ENCODE data around the gene TPH2. TPM values are rescaled to one million over a fixed set of nuclear protein-coding genes. Genes with fewer than 3 reads are reported as not detected.

Gene TPH2
- total RNA-seq, 4 donors from 2014 or later = not detected

DNA sequence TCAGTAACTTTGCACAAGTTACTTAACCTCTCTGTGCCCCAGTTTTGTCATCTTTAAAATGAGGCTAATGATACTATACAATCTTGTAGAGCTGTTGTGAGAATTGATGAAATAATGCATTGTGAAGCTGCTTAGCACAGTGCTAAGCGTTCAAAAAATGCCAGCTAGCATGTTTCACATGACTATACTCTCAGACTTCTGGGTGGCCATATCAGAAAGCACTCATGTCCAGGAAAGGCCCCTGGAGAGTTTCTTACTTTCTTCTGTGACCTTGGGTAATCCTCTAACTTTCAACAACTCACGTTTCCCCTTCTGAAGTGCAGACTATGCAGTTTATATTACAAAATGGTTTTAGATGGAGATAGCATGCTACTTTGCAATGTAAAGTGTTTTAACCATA is 68.1 kb downstream of the TPH2 start:
- ATAC-seq (ENCODE audit: low FRiP score) (no peak), DNase-seq (ENCODE audit: low spot score) (no peak)
- TF ChIP-seq, protein P1, sequence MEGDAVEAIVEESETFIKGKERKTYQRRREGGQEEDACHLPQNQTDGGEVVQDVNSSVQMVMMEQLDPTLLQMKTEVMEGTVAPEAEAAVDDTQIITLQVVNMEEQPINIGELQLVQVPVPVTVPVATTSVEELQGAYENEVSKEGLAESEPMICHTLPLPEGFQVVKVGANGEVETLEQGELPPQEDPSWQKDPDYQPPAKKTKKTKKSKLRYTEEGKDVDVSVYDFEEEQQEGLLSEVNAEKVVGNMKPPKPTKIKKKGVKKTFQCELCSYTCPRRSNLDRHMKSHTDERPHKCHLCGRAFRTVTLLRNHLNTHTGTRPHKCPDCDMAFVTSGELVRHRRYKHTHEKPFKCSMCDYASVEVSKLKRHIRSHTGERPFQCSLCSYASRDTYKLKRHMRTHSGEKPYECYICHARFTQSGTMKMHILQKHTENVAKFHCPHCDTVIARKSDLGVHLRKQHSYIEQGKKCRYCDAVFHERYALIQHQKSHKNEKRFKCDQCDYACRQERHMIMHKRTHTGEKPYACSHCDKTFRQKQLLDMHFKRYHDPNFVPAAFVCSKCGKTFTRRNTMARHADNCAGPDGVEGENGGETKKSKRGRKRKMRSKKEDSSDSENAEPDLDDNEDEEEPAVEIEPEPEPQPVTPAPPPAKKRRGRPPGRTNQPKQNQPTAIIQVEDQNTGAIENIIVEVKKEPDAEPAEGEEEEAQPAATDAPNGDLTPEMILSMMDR (IDR thresholded peaks at IDR 0.05) = no peak

DNA sequence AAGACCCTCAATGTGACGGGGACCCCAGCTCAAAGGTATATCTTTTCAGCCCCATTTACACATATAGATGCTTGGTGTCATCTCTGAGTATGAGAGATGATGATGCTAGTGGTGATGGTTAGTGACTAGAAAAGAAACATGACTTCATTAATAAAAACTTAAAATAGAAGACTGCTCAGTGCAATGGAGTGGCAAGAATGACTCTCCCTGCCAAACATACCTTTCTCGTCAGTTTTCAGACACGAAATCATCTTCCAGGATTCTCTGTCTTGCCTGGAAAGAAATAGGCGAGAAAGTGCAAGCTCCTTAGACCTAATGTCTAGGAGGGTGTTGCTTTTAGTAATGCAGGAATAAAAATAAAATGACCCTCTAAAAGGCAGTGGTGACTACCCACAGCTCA is 71.7 kb downstream of the TPH2 start:
- no peak for DNase-seq (ENCODE audit: low spot score)
- ATAC-seq (ENCODE audit: low FRiP score) = no peak
- TF ChIP-seq, protein P1 (IDR thresholded peaks at IDR 0.05) = no peak

DNA sequence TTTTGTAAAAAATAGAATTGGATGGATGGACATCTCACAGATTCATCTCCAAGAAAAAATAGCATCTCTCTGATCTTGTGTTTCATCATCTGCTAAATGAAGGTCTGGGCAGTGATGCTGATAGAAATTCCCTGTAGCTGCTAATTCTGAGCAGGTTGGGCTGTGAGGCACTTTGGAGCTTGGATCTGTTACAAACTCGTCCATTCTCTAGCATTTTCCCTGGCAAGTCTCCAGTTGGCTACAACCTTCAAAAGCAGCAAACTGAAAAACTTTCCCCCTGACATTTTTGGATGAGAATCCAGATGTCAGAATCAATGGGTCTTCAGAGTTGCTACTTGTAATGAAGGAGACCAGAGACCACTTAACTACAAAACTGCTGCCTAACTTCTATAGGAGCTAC is 72.7 kb downstream of the TPH2 start:
- DNase-seq (ENCODE audit: low spot score) = no peak
- peak; percentile 13 for ATAC-seq (ENCODE audit: low FRiP score)
- TF ChIP-seq, protein P1 (IDR thresholded peaks at IDR 0.05) = no peak

DNA sequence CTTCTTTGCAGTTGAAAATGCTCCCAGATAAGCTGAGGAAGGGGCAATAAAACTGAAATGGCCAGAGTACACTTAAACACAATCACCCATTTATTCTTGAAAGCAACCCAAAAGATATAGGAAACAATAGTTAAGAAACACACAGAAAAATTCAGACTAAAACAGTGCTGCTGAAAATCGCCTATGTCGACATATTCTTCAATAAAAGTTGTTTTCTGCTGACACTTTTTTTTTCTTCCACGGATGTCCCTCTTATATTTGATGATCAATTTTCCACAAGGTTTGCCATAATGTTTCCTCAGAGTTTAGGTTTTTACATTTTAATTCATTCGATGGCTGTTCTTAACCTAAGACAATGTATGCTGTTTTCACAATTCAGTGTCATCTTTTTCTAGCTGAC is 74.2 kb downstream of the TPH2 start:
- TF ChIP-seq, protein P1 (IDR thresholded peaks at IDR 0.05) = no peak
- DNase-seq (ENCODE audit: low spot score) (no peak), ATAC-seq (ENCODE audit: low FRiP score) (no peak)

DNA sequence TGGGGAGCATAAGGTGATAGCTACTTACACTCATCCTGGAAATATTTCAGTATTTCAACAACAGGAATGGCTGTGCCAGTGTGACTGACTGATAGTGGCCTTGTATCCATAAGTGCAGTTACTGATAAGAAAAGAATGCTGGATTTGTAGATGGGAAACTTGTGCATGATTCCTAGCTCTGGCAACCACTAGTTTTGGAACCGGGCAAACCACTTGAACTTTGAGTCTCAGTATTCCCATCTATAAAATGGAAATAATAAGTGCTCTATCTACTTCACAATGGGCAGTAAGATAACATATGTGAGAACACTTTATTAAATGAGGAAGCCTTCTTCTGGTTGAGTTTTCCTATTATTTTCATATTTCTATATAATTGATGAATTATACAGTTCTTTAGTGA is 77.2 kb downstream of the TPH2 start:
- DNase-seq (ENCODE audit: low spot score) (no peak), ATAC-seq (ENCODE audit: low FRiP score) (no peak)
- TF ChIP-seq, protein P1 (IDR thresholded peaks at IDR 0.05) = no peak

DNA sequence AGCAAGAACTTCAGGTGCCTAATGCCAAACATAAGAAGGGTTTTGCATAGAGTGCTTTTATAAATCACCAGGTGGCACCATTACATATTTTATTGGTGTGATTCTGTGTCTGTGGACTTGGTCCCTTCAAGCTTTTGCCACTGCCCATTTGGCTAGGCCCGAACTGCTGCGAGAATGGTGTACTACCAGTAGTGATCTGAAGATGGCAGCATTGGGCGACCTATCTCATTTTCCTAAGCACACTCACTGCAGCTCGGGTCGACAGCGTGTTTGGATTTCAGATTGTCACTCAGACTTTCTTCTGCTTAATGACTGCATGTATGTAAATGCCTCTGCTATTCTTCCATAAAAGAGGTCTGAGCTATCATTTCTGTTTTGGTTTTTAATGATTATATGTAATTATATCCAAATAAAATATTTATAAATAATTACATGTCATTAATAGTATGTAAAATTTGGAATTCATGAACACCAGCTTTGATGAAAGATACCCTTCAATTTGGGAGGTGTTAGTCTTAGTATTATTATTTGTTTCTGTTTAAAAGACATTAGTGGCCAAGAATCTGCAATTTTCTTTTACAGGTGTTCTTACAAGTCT is 78.5 kb downstream of the TPH2 start:
- TF ChIP-seq, protein P1 (IDR thresholded peaks at IDR 0.05) = no peak
- DNase-seq (ENCODE audit: low spot score) (no peak), ATAC-seq (ENCODE audit: low FRiP score) (peak; percentile 81)

DNA sequence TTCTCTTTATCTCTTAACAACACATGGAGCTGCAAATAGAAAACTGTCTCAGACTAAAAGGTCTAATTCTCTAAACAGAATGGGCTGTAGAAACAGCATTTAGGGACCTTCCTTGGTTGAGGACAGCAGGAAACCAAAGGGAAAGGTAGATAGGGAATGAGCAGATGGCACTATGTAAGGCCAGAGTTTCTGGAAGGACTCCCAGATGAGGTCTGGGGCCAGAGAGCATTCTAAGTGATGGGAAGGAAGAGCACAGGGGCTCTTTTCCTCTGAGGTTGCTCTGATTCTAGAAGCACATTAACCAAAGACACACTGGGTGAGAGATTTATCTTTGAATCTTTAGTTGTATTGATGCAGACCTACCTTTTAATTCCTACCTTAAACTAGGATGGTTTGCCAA is 79.4 kb downstream of the TPH2 start:
- no peak for ATAC-seq (ENCODE audit: low FRiP score)
- DNase-seq (ENCODE audit: low spot score) = no peak
- TF ChIP-seq, protein P1 (IDR thresholded peaks at IDR 0.05) = no peak
